H9 (cell line): ENCODE data around the gene TRAPPC2L. TPM values are rescaled to one million over a fixed set of nuclear protein-coding genes. Genes with fewer than 3 reads are reported as not detected.

Experiments
- DNase-seq: peaks from one replicate; pipeline ENCODE4 v3.0.0-alpha.2; 2017
- H2AFZ ChIP-seq: one replicate; pipeline ENCODE4 v1.6.1; 2013; ENCODE audit warnings: mild to moderate bottlenecking, low read length, control low read depth, moderate library complexity
- H2AK5ac ChIP-seq: 2 replicates; pipeline ENCODE4 v1.6.1; 2013; ENCODE audit warnings: low read length, control low read depth, mixed read lengths; ENCODE audit not compliant: insufficient read length
- H2BK120ac ChIP-seq: one replicate; pipeline ENCODE4 v1.6.1; 2013; ENCODE audit warnings: low read depth, mild to moderate bottlenecking, low read length, control low read depth, inconsistent platforms; ENCODE audit not compliant: poor library complexity, severe bottlenecking
- H2BK12ac ChIP-seq: 2 replicates; pipeline ENCODE4 v1.6.1; 2013; ENCODE audit warnings: low read length, control low read depth, mixed read lengths, low read depth; ENCODE audit not compliant: insufficient read length
- H2BK15ac ChIP-seq: 2 replicates; pipeline ENCODE4 v1.6.1; 2013; ENCODE audit warnings: low read depth, low read length, control low read depth
- H2BK20ac ChIP-seq: one replicate; pipeline ENCODE4 v1.6.1; 2013; ENCODE audit warnings: low read depth, mild to moderate bottlenecking, low read length, control low read depth, inconsistent platforms; ENCODE audit not compliant: poor library complexity, severe bottlenecking
- H2BK5ac ChIP-seq: 2 replicates; pipeline ENCODE4 v1.6.1; 2013; ENCODE audit warnings: low read length, control low read depth, mixed read lengths; ENCODE audit not compliant: insufficient read length
- H3K14ac ChIP-seq: 2 replicates; pipeline ENCODE4 v1.6.1; 2013; ENCODE audit warnings: low read length, control low read depth; ENCODE audit not compliant: insufficient read depth
- H3K18ac ChIP-seq: 2 replicates; pipeline ENCODE4 v1.6.1; 2013; ENCODE audit warnings: low read depth, mild to moderate bottlenecking, mixed read lengths, low read length, control low read depth; ENCODE audit not compliant: insufficient read length
- H3K23ac ChIP-seq: 2 replicates; pipeline ENCODE4 v1.6.1; 2013; ENCODE audit warnings: low read length, control low read depth, mixed read lengths, low read depth; ENCODE audit not compliant: insufficient read length
- H3K23me2 ChIP-seq: 2 replicates; pipeline ENCODE4 v1.6.1; 2013; ENCODE audit warnings: low read depth, mild to moderate bottlenecking, mixed read lengths, low read length, control low read depth; ENCODE audit not compliant: insufficient read length, poor library complexity, severe bottlenecking
- H3K27ac ChIP-seq: 2 replicates; pipeline ENCODE4 v1.5.1; 2013; ENCODE audit warnings: low read length, control low read depth, mixed read lengths, low read depth; ENCODE audit not compliant: insufficient read length
- H3K27me3 ChIP-seq: 2 replicates; pipeline ENCODE4 v1.6.1; 2013; ENCODE audit warnings: low read length, control low read depth, inconsistent platforms; ENCODE audit not compliant: insufficient read depth
- H3K4ac ChIP-seq: 2 replicates; pipeline ENCODE4 v1.6.1; 2013; ENCODE audit warnings: low read depth, mild to moderate bottlenecking, control low read depth, inconsistent platforms, low read length, moderate library complexity
- H3K4me1 ChIP-seq: 2 replicates; pipeline ENCODE4 v1.6.1; 2013; ENCODE audit warnings: low read length, control low read depth, inconsistent platforms; ENCODE audit not compliant: insufficient read depth
- H3K4me2 ChIP-seq: 2 replicates; pipeline ENCODE4 v1.6.1; 2013; ENCODE audit warnings: low read length, control low read depth, mixed read lengths; ENCODE audit not compliant: insufficient read length, insufficient read depth
- H3K56ac ChIP-seq: 2 replicates; pipeline ENCODE4 v1.6.1; 2013; ENCODE audit warnings: low read depth, mild to moderate bottlenecking, mixed read lengths, low read length, control low read depth; ENCODE audit not compliant: insufficient read length
- H3K79me1 ChIP-seq: 2 replicates; pipeline ENCODE4 v1.6.1; 2013; ENCODE audit warnings: low read depth, mild to moderate bottlenecking, moderate library complexity, low read length, control low read depth, inconsistent platforms; ENCODE audit not compliant: insufficient read depth, poor library complexity, severe bottlenecking
- H3K79me2 ChIP-seq: 2 replicates; pipeline ENCODE4 v1.6.1; 2013; ENCODE audit warnings: low read length, control low read depth, inconsistent platforms; ENCODE audit not compliant: insufficient read depth
- H3K9ac ChIP-seq: 2 replicates; pipeline ENCODE4 v1.6.1; 2013; ENCODE audit warnings: low read length, control low read depth, mixed read lengths; ENCODE audit not compliant: insufficient read length; ENCODE audit errors: extremely low read depth
- H3K9me3 ChIP-seq: one replicate; pipeline ENCODE4 v1.6.1; 2013; ENCODE audit warnings: low read depth, low read length, inconsistent platforms; ENCODE audit not compliant: control insufficient read depth
- H3T11ph ChIP-seq: one replicate; pipeline ENCODE4 v1.6.1; 2013; ENCODE audit warnings: mild to moderate bottlenecking, low read length, control low read depth, inconsistent platforms
- H4K20me1 ChIP-seq: one replicate; pipeline ENCODE4 v1.6.1; 2013; ENCODE audit not compliant: control insufficient read depth, insufficient read length, insufficient read depth
- H4K5ac ChIP-seq: 2 replicates; pipeline ENCODE4 v1.6.1; 2013; ENCODE audit warnings: low read depth, mild to moderate bottlenecking, mixed read lengths, low read length, control low read depth; ENCODE audit not compliant: insufficient read length
- H4K8ac ChIP-seq: replicated peaks from 2 replicates; pipeline ENCODE4 v1.6.1; 2013; ENCODE audit warnings: low read length, control low read depth, mixed read lengths, low read depth; ENCODE audit not compliant: insufficient read length
- H4K91ac ChIP-seq: 2 replicates; pipeline ENCODE4 v1.6.1; 2013; ENCODE audit warnings: low read depth, mild to moderate bottlenecking, moderate library complexity, mixed read lengths, low read length, control low read depth; ENCODE audit not compliant: insufficient read length
- H3K27ac Mint-ChIP-seq, 3 experiments: 2 replicates in 2 of 3; 3 replicates in 1 of 3; pipeline ENCODE4 v1.8.0; 2020 to 2021; ENCODE audit warnings: mixed read lengths in 3 of 3, mild to moderate bottlenecking in 1 of 3, moderate library complexity in 1 of 3
- H3K27me3 Mint-ChIP-seq: 2 replicates; pipeline ENCODE4 v1.8.0; 2021; ENCODE audit warnings: low read depth, mild to moderate bottlenecking, moderate library complexity, mixed read lengths
- H3K36me3 Mint-ChIP-seq, 3 experiments: 2 replicates in 2 of 3; 3 replicates in 1 of 3; pipeline ENCODE4 v1.8.0; 2020 to 2021; ENCODE audit warnings: low read depth in 3 of 3, mixed read lengths in 3 of 3; ENCODE audit not compliant: insufficient read depth in 1 of 3
- H3K4me1 Mint-ChIP-seq, 2 experiments: 2 replicates each; pipeline ENCODE4 v1.8.0; 2020; ENCODE audit warnings: mixed read lengths in 2 of 2
- H3K4me3 Mint-ChIP-seq, 2 experiments: 2 replicates in 1 of 2; 3 replicates in 1 of 2; pipeline ENCODE4 v1.8.0; 2020 to 2021; ENCODE audit warnings: mild to moderate bottlenecking in 2 of 2, mixed read lengths in 2 of 2, moderate library complexity in 1 of 2
- H3K9me3 Mint-ChIP-seq, 2 experiments: 2 replicates in 1 of 2; 3 replicates in 1 of 2; pipeline ENCODE4 v1.8.0; 2020; ENCODE audit warnings: mild to moderate bottlenecking in 2 of 2, mixed read lengths in 2 of 2, moderate library complexity in 1 of 2
- WGBS: extraction: QIAGEN DNeasy Blood & Tissue Kit; methylation state at CpG from one replicate; pipeline ENCODE4 v1.1.7; 2013; ENCODE audit warnings: missing lambda C conversion rate, low lambda C conversion rate, mixed read lengths; ENCODE audit not compliant: insufficient read length; ENCODE audit errors: extremely low coverage; 5-methylcytosine and 5-hydroxymethylcytosine counted together
- total RNA-seq: library from RNA; stranded (reverse); gene quantifications from 2 replicates; pipeline ENCODE4 v1.2.1, GENCODE V29; 2021
- TF ChIP-seq, protein P1 (sequence below): fragments of 200-600 bp; sonication (generic); conservative IDR thresholded peaks from 3 replicates; pipeline ENCODE4 v1.8.0; 2021; ENCODE audit warnings: antibody characterized with exemption, mild to moderate bottlenecking

Gene TRAPPC2L
- total RNA-seq, 1 experiment from 2014 or later, result 90.3 TPM

DNA sequence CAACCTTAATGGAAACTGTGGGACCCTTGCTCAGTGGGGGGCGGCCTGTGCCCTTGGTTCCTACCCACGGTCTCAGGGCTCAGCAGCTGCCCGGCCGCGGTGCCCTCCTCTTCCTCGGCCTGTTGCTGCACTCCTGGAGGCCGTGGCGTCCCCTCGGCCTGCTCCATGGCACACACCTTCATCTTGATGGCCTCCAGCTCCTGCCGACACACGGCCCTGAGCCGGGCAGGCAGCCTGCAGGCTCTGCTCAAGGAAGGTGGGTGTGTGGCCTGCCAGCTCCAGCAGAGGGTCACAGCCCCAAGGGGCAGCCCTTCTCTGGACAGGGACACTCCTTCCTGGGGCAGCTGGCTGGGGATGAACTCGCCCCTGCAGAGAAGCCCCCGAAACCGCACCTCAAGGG, 8.8 kb downstream of the TRAPPC2L start:
- Histone ChIP-seq H3K23me2 (no peaks in the 10 kb centered on the region), H2BK5ac (no peak overlapping the region), H2AFZ (no peak overlapping the region), H3K23ac (no peak overlapping the region), H3K79me2 (no peaks in the 10 kb centered on the region), H3K27ac (no peak overlapping the region), H3K79me1 (no peaks in the 10 kb centered on the region), H3K4ac (no peak overlapping the region), H4K91ac (no peak overlapping the region), H3K18ac (no peak overlapping the region), H4K8ac (no peak overlapping the region), H4K20me1 (no peaks in the 10 kb centered on the region), H3K9me3 (no peaks in the 10 kb centered on the region), H3K4me1 (no peaks in the 10 kb centered on the region), H3T11ph (no peak overlapping the region), H3K9ac (no peak overlapping the region), H3K27me3 (no peaks in the 10 kb centered on the region), H2BK20ac (no peak overlapping the region), H3K14ac (no peak overlapping the region), H3K56ac (no peak overlapping the region), H3K4me2 (no peak overlapping the region), H2BK120ac (no peak overlapping the region), H2AK5ac (no peak overlapping the region), H2BK12ac (no peak overlapping the region), H2BK15ac (no peak overlapping the region), H4K5ac (no peak overlapping the region)
- no CpG with 5 or more reads among the region's 15 CpGs for WGBS
- H3K4me1 Mint-ChIP-seq, result no peaks in the 10 kb centered on the region
- H3K27me3 Mint-ChIP-seq, result peaks cover 4% of the 10 kb centered on the region
- no peak overlapping the region for H3K4me3 Mint-ChIP-seq
- H3K27ac Mint-ChIP-seq, result no peak overlapping the region
- no peaks in the 10 kb centered on the region; a peak in 1 of 5 replicates for H3K9me3 Mint-ChIP-seq
- H3K36me3 Mint-ChIP-seq, result peaks cover 5 to 6% (median 6%) of the 10 kb centered on the region in 3 experiments; a peak in 6 of 7 replicates
- no peak for DNase-seq
- TF ChIP-seq, protein P1, sequence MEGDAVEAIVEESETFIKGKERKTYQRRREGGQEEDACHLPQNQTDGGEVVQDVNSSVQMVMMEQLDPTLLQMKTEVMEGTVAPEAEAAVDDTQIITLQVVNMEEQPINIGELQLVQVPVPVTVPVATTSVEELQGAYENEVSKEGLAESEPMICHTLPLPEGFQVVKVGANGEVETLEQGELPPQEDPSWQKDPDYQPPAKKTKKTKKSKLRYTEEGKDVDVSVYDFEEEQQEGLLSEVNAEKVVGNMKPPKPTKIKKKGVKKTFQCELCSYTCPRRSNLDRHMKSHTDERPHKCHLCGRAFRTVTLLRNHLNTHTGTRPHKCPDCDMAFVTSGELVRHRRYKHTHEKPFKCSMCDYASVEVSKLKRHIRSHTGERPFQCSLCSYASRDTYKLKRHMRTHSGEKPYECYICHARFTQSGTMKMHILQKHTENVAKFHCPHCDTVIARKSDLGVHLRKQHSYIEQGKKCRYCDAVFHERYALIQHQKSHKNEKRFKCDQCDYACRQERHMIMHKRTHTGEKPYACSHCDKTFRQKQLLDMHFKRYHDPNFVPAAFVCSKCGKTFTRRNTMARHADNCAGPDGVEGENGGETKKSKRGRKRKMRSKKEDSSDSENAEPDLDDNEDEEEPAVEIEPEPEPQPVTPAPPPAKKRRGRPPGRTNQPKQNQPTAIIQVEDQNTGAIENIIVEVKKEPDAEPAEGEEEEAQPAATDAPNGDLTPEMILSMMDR, result no peak
